ENCODE data around the gene ZBED4. TPM values are rescaled to one million over a fixed set of nuclear protein-coding genes. Genes with fewer than 3 reads are reported as not detected.
A peak's percentile ranks its signal among the peaks of the same experiment; 100 is the strongest.

The ZBED4 gene
- total and polyA plus RNA-seq, 2 experiments from 2014 or later, result 11.1 to 18.4 TPM

- Histone ChIP-seq H3K27ac (no peak overlapping the region), H3K9me3 (ENCODE audit: low read depth) (no peaks in the 10 kb centered on the region), H3K27me3 (no peaks in the 10 kb centered on the region), H3K4me1 (ENCODE audit: low read depth) (no peaks in the 10 kb centered on the region), H3K4me3 (no peak overlapping the region), H3K36me3 (no peaks in the 10 kb centered on the region)
- no peak for TF ChIP-seq CTCF (IDR thresholded peaks at IDR 0.05; ENCODE audit: low read depth, low read length)
- DNase-seq (ENCODE audit: low read depth in 1 of 2, low spot score in 1 of 2), result peak in 1 of 2 donors; percentile 20
Measured at GRCh38 chr22:49862496-49862776, 8.8 kb downstream of the ZBED4 start.

- no peaks in the 10 kb centered on the region for H3K4me1 ChIP-seq (ENCODE audit: low read depth)
- H3K9me3 ChIP-seq (ENCODE audit: low read depth), result no peaks in the 10 kb centered on the region
- no peak overlapping the region for H3K27ac ChIP-seq
- H3K36me3 ChIP-seq, result no peaks in the 10 kb centered on the region
- H3K27me3 ChIP-seq, result no peaks in the 10 kb centered on the region
- no peak overlapping the region for H3K4me3 ChIP-seq
- DNase-seq (ENCODE audit: low read depth in 1 of 2, low spot score in 1 of 2), result no peak
- TF ChIP-seq CTCF (IDR thresholded peaks at IDR 0.05; ENCODE audit: low read depth, low read length), result no peak
Measured at GRCh38 chr22:49863931-49864330, 10.3 kb downstream of the ZBED4 start.

- no peaks in the 10 kb centered on the region for H3K4me1 ChIP-seq (ENCODE audit: low read depth)
- DNase-seq (ENCODE audit: low read depth in 1 of 2, low spot score in 1 of 2), result no peak
- H3K36me3 ChIP-seq, result no peaks in the 10 kb centered on the region
- no peak overlapping the region for H3K27ac ChIP-seq
- H3K4me3 ChIP-seq, result no peak overlapping the region
- H3K9me3 ChIP-seq (ENCODE audit: low read depth), result no peaks in the 10 kb centered on the region
- H3K27me3 ChIP-seq, result no peaks in the 10 kb centered on the region
- TF ChIP-seq CTCF (IDR thresholded peaks at IDR 0.05; ENCODE audit: low read depth, low read length), result no peak
Measured at GRCh38 chr22:49865156-49865555, 11.5 kb downstream of the ZBED4 start.

- H3K4me1 ChIP-seq (ENCODE audit: low read depth), result no peaks in the 10 kb centered on the region
- no peaks in the 10 kb centered on the region for H3K36me3 ChIP-seq
- H3K27ac ChIP-seq, result no peak overlapping the region
- no peak for DNase-seq (ENCODE audit: low read depth in 1 of 2, low spot score in 1 of 2)
- H3K9me3 ChIP-seq (ENCODE audit: low read depth), result no peaks in the 10 kb centered on the region
- H3K27me3 ChIP-seq, result no peaks in the 10 kb centered on the region
- no peak overlapping the region for H3K4me3 ChIP-seq
- TF ChIP-seq CTCF (IDR thresholded peaks at IDR 0.05; ENCODE audit: low read depth, low read length), result no peak
Measured at GRCh38 chr22:49866134-49866533, 12.5 kb downstream of the ZBED4 start.

GRCh38 chr22:49866646-49867045 lies 13.0 kb downstream of the ZBED4 start:
- TF ChIP-seq CTCF (IDR thresholded peaks at IDR 0.05; ENCODE audit: low read depth, low read length), result no peak
- Histone ChIP-seq H3K9me3 (ENCODE audit: low read depth) (no peaks in the 10 kb centered on the region), H3K4me3 (no peak overlapping the region), H3K27ac (no peak overlapping the region), H3K4me1 (ENCODE audit: low read depth) (no peaks in the 10 kb centered on the region), H3K36me3 (no peaks in the 10 kb centered on the region), H3K27me3 (no peaks in the 10 kb centered on the region)
- no peak for DNase-seq (ENCODE audit: low read depth in 1 of 2, low spot score in 1 of 2)

Measured in cardiac muscle cell (in vitro differentiated cells and primary cell).